Rectal smooth muscle tissue (tissue), 1 donor: ENCODE results near the gene AFG3L2.

Source experiments
- H3K27ac ChIP-seq: one replicate; pipeline ENCODE4 v1.7.0; 2013; ENCODE audit warnings: low read depth, low read length, inconsistent platforms
- H3K27me3 ChIP-seq: one replicate; pipeline ENCODE4 v1.7.0; 2013; ENCODE audit warnings: low read length; ENCODE audit not compliant: control insufficient read depth, insufficient read depth
- H3K36me3 ChIP-seq: one replicate; pipeline ENCODE4 v1.7.0; 2013; ENCODE audit warnings: low read length; ENCODE audit not compliant: control insufficient read depth, insufficient read depth
- H3K4me1 ChIP-seq: one replicate; pipeline ENCODE4 v1.7.0; 2013; ENCODE audit warnings: low read length; ENCODE audit not compliant: control insufficient read depth, insufficient read depth
- H3K4me3 ChIP-seq: one replicate; pipeline ENCODE4 v1.7.0; 2013; ENCODE audit warnings: low read length
- H3K9ac ChIP-seq: one replicate; pipeline ENCODE4 v1.7.0; 2013; ENCODE audit warnings: low read length

Gene AFG3L2

GRCh38 chr18:12313530-12314245 is 63.3 kb downstream of the AFG3L2 start:
- Histone ChIP-seq H3K27ac (peak overlapping the region; percentile 76), H3K9ac (no peak overlapping the region), H3K27me3 (no peaks in the 10 kb centered on the region), H3K36me3 (peaks cover 3% of the 10 kb centered on the region), H3K4me3 (no peak overlapping the region), H3K4me1 (peaks cover 56% of the 10 kb centered on the region)

GRCh38 chr18:12312976-12313375 is 64.1 kb downstream of the AFG3L2 start:
- H3K4me3 ChIP-seq = no peak overlapping the region
- no peaks in the 10 kb centered on the region for H3K27me3 ChIP-seq
- peak overlapping the region; percentile 76 for H3K27ac ChIP-seq
- peaks cover 1% of the 10 kb centered on the region for H3K36me3 ChIP-seq
- H3K4me1 ChIP-seq = peaks cover 49% of the 10 kb centered on the region
- no peak overlapping the region for H3K9ac ChIP-seq

GRCh38 chr18:12310762-12311161 is 66.3 kb downstream of the AFG3L2 start:
- Histone ChIP-seq H3K4me3 (no peak overlapping the region), H3K36me3 (no peaks in the 10 kb centered on the region), H3K27me3 (no peaks in the 10 kb centered on the region), H3K9ac (no peak overlapping the region), H3K27ac (peak overlapping the region; percentile 64), H3K4me1 (peaks cover 38% of the 10 kb centered on the region)

- peak overlapping the region; percentile 81 for H3K4me3 ChIP-seq
- no peaks in the 10 kb centered on the region for H3K36me3 ChIP-seq
- H3K27ac ChIP-seq = peak overlapping the region; percentile 98
- H3K4me1 ChIP-seq = peaks cover 33% of the 10 kb centered on the region
- no peak overlapping the region for H3K9ac ChIP-seq
- H3K27me3 ChIP-seq = no peaks in the 10 kb centered on the region
Measured at GRCh38 chr18:12309683-12310198, 67.3 kb downstream of the AFG3L2 start.

GRCh38 chr18:12308386-12309100 is 68.5 kb downstream of the AFG3L2 start:
- peaks cover 25% of the 10 kb centered on the region for H3K4me1 ChIP-seq
- peak overlapping the region; percentile 98 for H3K27ac ChIP-seq
- H3K4me3 ChIP-seq = peak overlapping the region; percentile 81
- no peaks in the 10 kb centered on the region for H3K36me3 ChIP-seq
- peak overlapping the region; percentile 75 for H3K9ac ChIP-seq
- no peaks in the 10 kb centered on the region for H3K27me3 ChIP-seq

- Histone ChIP-seq H3K27ac (peak within 1 kb of the TSS; percentile 98), H3K4me3 (peak within 1 kb of the TSS; percentile 81), H3K27me3 (no peaks in the 10 kb centered on the region), H3K9ac (peak within 1 kb of the TSS; percentile 75), H3K4me1 (peaks cover 21% of the 10 kb centered on the region), H3K36me3 (no peaks in the 10 kb centered on the region)
Measured at GRCh38 chr18:12307701-12308385, 69.2 kb downstream of the AFG3L2 start, which contains the start of gene TUBB6. TSS of gene TUBB6 (plus strand) at chr18:12308241. CDS start at chr18:12308293, 52 bp downstream.

- H3K27ac ChIP-seq = peak overlapping the region; percentile 98
- H3K4me1 ChIP-seq = peaks cover 21% of the 10 kb centered on the region
- no peaks in the 10 kb centered on the region for H3K36me3 ChIP-seq
- H3K9ac ChIP-seq = peak overlapping the region; percentile 8
- H3K4me3 ChIP-seq = peak overlapping the region; percentile 29
- H3K27me3 ChIP-seq = no peaks in the 10 kb centered on the region
Measured at GRCh38 chr18:12306752-12307700, 70.0 kb downstream of the AFG3L2 start.

- peaks cover 21% of the 10 kb centered on the region for H3K4me1 ChIP-seq
- peak overlapping the region; percentile 29 for H3K4me3 ChIP-seq
- H3K27me3 ChIP-seq = no peaks in the 10 kb centered on the region
- H3K27ac ChIP-seq = peak overlapping the region; percentile 98
- H3K9ac ChIP-seq = no peak overlapping the region
- H3K36me3 ChIP-seq = no peaks in the 10 kb centered on the region
Measured at GRCh38 chr18:12305930-12306629, 70.9 kb downstream of the AFG3L2 start.

GRCh38 chr18:12305211-12305610 is 71.8 kb downstream of the AFG3L2 start:
- H3K27ac ChIP-seq = no peak overlapping the region
- no peaks in the 10 kb centered on the region for H3K27me3 ChIP-seq

GRCh38 chr18:12304351-12305210 is 72.4 kb downstream of the AFG3L2 start:
- no peak overlapping the region for H3K9ac ChIP-seq
- H3K4me3 ChIP-seq = no peak overlapping the region
- H3K27ac ChIP-seq = no peak overlapping the region
- no peaks in the 10 kb centered on the region for H3K36me3 ChIP-seq
- H3K27me3 ChIP-seq = no peaks in the 10 kb centered on the region
- peaks cover 14% of the 10 kb centered on the region for H3K4me1 ChIP-seq

More at GRCh38 chr18:12305211-12305610, 71.8 kb downstream of the AFG3L2 start:
- no peak overlapping the region for H3K9ac ChIP-seq
- peaks cover 18% of the 10 kb centered on the region for H3K4me1 ChIP-seq
- H3K36me3 ChIP-seq = no peaks in the 10 kb centered on the region
- no peak overlapping the region for H3K4me3 ChIP-seq
